HCT116 (cell line): ENCODE results near the gene MRPS18A.

Experiments used
- ATF3 ChIP-seq: IDR thresholded peaks from 2 replicates; pipeline ENCODE4 v1.6.1; 2012
- YY1 ChIP-seq: IDR thresholded peaks from 2 replicates; pipeline ENCODE4 v1.6.1; 2011; ENCODE audit warnings: low read length, low read depth, moderate library complexity, mild to moderate bottlenecking; ENCODE audit not compliant: insufficient replicate concordance; ENCODE audit errors: extremely low read depth

DNA sequence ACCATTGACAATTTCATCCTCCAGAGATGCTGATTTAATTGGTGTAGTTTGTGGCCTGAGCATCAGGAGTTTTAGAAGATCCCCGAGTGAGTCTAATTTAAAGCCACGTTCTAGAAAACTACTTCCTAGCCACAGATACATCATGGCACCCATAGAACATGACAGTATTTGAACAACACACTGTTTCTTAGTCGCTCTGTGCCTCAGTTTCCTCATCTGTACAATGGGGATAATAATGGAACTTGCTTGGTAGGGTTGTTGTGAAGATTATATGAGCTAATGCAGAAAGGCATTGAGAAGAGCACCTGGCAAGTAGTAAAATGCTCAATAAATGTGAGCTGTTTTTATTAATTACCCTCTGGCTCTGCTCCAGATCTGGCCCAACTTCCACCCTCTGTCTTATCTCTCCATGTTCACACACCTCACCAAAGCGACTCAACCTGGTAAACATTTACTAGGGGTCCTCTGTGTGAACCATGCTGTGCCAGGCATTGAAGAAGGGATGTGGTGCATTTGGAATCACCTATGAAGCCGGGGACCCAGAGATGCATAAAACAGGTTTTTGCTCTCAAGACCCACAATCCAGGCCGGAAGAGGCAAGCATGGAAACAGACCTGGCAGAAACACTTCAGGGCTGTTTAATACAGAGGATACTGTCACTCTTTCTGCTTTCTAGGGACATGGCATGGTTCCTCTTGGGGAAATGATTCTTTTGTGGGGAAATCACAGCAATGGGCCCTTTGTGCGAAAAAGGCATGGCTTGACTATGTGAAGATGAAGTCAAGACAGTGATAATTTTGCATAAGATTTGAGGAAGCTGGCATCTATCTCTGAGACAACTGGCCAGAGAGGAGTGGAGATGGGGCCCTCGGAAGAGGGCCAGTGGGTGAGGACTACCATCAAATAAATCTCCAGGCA lies 16.2 kb upstream of the MRPS18A start:
- TF ChIP-seq YY1 (no peak), ATF3 (no peak)
